Esophagus squamous epithelium (tissue), 4 donors: ENCODE data around the gene CORIN.

Experiments
- POLR2A ChIP-seq, 4 donors: fragments of 450-650 bp; IDR thresholded peaks; one replicate each; pipeline ENCODE4 v1.6.1; 2017; ENCODE audit warnings: antibody characterized with exemption in 4 of 4, mild to moderate bottlenecking in 4 of 4, moderate library complexity in 3 of 4
- TF ChIP-seq, protein P1 (sequence below), 6 experiments: fragments of 450-650 bp in 4 of 6; fragments of 200-600 bp in 2 of 6; sonication (generic) in 2 of 6; IDR thresholded peaks; one replicate each; pipeline ENCODE4 v1.5.1; 2016 to 2019; ENCODE audit warnings: antibody characterized with exemption in 6 of 6, mild to moderate bottlenecking in 4 of 6, moderate library complexity in 4 of 6

DNA sequence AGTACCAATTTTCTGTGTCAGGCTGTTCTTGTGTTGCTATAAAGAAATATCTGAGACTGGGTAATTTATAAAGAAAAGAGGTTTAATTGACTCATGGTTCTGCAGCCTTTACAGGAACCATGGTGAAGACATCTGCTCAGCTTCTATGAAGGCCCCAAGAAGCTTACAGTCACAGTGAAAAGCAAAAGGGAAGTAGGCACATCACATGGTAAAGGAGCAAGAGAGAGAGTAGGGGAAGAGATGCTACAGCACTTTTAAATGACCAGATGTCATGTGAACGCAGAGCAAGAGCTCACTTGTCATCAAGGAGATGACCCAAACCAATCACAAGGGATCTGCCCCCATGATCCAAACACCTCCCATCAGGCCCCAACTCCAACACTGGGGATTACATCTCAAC is 178.5 kb downstream of the CORIN start:
- TF ChIP-seq, protein P1, sequence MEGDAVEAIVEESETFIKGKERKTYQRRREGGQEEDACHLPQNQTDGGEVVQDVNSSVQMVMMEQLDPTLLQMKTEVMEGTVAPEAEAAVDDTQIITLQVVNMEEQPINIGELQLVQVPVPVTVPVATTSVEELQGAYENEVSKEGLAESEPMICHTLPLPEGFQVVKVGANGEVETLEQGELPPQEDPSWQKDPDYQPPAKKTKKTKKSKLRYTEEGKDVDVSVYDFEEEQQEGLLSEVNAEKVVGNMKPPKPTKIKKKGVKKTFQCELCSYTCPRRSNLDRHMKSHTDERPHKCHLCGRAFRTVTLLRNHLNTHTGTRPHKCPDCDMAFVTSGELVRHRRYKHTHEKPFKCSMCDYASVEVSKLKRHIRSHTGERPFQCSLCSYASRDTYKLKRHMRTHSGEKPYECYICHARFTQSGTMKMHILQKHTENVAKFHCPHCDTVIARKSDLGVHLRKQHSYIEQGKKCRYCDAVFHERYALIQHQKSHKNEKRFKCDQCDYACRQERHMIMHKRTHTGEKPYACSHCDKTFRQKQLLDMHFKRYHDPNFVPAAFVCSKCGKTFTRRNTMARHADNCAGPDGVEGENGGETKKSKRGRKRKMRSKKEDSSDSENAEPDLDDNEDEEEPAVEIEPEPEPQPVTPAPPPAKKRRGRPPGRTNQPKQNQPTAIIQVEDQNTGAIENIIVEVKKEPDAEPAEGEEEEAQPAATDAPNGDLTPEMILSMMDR (IDR thresholded peaks at IDR 0.05), result no peak
- TF ChIP-seq POLR2A (IDR thresholded peaks at IDR 0.05), result no peak
